ENCODE measurements around the gene ERVFRD-1. TPM values are rescaled to one million over a fixed set of nuclear protein-coding genes. Genes with fewer than 3 reads are reported as not detected.

The ERVFRD-1 gene
- total and polyA plus RNA-seq, 2 of the 13 experiments (the other 11 are each of a cell fraction or from before 2014, with no cell fraction given), result not detected

DNA sequence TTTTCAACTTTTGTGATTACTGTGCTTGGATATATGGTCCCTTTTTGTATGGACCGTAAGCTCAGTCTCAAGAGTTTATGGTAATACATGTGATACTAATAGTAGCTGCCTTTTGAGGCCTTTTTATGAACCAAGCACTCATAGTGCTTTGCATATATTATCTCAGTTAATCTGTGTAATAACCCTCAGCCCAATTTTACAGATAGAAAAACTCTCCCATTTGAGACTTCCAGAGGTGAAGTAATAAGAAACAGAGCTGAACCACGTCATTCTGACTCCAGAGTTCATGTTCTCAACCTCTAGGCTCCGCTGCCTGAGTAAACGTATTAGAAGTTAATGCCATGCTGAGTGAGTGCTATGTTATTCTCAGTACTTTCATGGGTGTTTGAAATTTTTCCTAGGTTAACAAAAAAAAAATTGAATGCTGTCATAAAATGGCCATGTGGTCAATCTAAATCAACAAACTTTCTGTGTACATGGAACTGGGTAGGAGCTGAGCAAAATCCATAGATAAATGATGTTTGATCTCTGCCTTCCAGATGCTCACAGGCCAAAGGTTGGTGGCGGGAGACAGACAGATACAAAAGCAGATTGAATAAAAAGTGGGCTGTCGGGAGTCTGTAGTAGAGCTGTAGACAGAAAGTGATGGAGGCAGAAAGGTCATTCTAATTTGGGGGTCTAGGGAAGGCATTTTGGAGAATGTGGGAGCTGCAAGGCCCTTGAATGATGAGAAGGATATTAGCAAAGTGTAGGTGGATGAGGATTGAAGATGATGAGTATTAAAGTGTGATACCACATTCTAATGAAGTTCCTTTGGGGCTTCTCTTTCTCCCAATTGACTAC lies 44.8 kb downstream of the ERVFRD-1 start (continued):
- TF ChIP-seq, protein P1, sequence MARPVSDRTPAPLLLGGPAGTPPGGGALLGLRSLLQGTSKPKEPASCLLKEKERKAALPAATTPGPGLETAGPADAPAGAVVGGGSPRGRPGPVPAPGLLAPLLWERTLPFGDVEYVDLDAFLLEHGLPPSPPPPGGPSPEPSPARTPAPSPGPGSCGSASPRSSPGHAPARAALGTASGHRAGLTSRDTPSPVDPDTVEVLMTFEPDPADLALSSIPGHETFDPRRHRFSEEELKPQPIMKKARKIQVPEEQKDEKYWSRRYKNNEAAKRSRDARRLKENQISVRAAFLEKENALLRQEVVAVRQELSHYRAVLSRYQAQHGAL (CRISPR knock-in tag; IDR thresholded peaks at IDR 0.05; ENCODE audit: not compliant biosample characterization), result no peak
- TF ChIP-seq, protein P2, sequence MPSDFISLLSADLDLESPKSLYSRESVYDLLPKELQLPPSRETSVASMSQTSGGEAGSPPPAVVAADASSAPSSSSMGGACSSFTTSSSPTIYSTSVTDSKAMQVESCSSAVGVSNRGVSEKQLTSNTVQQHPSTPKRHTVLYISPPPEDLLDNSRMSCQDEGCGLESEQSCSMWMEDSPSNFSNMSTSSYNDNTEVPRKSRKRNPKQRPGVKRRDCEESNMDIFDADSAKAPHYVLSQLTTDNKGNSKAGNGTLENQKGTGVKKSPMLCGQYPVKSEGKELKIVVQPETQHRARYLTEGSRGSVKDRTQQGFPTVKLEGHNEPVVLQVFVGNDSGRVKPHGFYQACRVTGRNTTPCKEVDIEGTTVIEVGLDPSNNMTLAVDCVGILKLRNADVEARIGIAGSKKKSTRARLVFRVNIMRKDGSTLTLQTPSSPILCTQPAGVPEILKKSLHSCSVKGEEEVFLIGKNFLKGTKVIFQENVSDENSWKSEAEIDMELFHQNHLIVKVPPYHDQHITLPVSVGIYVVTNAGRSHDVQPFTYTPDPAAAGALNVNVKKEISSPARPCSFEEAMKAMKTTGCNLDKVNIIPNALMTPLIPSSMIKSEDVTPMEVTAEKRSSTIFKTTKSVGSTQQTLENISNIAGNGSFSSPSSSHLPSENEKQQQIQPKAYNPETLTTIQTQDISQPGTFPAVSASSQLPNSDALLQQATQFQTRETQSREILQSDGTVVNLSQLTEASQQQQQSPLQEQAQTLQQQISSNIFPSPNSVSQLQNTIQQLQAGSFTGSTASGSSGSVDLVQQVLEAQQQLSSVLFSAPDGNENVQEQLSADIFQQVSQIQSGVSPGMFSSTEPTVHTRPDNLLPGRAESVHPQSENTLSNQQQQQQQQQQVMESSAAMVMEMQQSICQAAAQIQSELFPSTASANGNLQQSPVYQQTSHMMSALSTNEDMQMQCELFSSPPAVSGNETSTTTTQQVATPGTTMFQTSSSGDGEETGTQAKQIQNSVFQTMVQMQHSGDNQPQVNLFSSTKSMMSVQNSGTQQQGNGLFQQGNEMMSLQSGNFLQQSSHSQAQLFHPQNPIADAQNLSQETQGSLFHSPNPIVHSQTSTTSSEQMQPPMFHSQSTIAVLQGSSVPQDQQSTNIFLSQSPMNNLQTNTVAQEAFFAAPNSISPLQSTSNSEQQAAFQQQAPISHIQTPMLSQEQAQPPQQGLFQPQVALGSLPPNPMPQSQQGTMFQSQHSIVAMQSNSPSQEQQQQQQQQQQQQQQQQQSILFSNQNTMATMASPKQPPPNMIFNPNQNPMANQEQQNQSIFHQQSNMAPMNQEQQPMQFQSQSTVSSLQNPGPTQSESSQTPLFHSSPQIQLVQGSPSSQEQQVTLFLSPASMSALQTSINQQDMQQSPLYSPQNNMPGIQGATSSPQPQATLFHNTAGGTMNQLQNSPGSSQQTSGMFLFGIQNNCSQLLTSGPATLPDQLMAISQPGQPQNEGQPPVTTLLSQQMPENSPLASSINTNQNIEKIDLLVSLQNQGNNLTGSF (CRISPR knock-in tag; IDR thresholded peaks at IDR 0.05), result no peak
- TF ChIP-seq YEATS4 (CRISPR knock-in tag; IDR thresholded peaks at IDR 0.05; ENCODE audit: borderline replicate concordance) (no peak; the same call in 1 of the 2 replicates), PITX1 (CRISPR knock-in tag; IDR thresholded peaks at IDR 0.05) (peak; percentile 57; the same call in 1 of the 2 replicates), NR3C1 (CRISPR knock-in tag; IDR thresholded peaks at IDR 0.05) (no peak), GFI1 (CRISPR knock-in tag; IDR thresholded peaks at IDR 0.05; ENCODE audit: borderline replicate concordance) (peak; percentile 61; the same call in 1 of the 2 replicates), NCOR1 (IDR thresholded peaks at IDR 0.05; ENCODE audit: borderline replicate concordance, low read length) (peak; percentile 96; the same call in 1 of the 2 replicates), KLF11 (CRISPR knock-in tag; IDR thresholded peaks at IDR 0.05) (no peak), ZFP90 (CRISPR knock-in tag; IDR thresholded peaks at IDR 0.05; ENCODE audit: borderline replicate concordance) (no peak), KMT2B (CRISPR knock-in tag; IDR thresholded peaks at IDR 0.05) (no peak), GTF2F1 (IDR thresholded peaks at IDR 0.05; ENCODE audit: low read length) (no peak), KDM1A (CRISPR knock-in tag; IDR thresholded peaks at IDR 0.05) (no peak), ZNF768 (CRISPR knock-in tag; IDR thresholded peaks at IDR 0.05) (no peak), ZNF550 (CRISPR knock-in tag; IDR thresholded peaks at IDR 0.05; ENCODE audit: borderline replicate concordance) (no peak), ZNF484 (CRISPR knock-in tag; IDR thresholded peaks at IDR 0.05; ENCODE audit: borderline replicate concordance, low read depth) (no peak)
- TF ChIP-seq, protein P3, sequence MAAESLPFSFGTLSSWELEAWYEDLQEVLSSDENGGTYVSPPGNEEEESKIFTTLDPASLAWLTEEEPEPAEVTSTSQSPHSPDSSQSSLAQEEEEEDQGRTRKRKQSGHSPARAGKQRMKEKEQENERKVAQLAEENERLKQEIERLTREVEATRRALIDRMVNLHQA (CRISPR knock-in tag; IDR thresholded peaks at IDR 0.05), result no peak
- TF ChIP-seq, protein P4, sequence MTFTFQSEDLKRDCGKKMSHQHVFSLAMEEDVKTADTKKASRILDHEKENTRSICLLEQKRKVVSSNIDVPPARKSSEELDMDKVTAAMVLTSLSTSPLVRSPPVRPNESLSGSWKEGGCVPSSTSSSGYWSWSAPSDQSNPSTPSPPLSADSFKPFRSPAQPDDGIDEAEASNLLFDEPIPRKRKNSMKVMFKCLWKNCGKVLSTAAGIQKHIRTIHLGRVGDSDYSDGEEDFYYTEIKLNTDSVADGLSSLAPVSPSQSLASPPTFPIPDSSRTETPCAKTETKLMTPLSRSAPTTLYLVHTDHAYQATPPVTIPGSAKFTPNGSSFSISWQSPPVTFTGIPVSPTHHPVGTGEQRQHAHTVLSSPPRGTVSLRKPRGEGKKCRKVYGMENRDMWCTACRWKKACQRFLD (CRISPR knock-in tag; IDR thresholded peaks at IDR 0.05; ENCODE audit: borderline replicate concordance), result no peak
- TF ChIP-seq, protein P5, sequence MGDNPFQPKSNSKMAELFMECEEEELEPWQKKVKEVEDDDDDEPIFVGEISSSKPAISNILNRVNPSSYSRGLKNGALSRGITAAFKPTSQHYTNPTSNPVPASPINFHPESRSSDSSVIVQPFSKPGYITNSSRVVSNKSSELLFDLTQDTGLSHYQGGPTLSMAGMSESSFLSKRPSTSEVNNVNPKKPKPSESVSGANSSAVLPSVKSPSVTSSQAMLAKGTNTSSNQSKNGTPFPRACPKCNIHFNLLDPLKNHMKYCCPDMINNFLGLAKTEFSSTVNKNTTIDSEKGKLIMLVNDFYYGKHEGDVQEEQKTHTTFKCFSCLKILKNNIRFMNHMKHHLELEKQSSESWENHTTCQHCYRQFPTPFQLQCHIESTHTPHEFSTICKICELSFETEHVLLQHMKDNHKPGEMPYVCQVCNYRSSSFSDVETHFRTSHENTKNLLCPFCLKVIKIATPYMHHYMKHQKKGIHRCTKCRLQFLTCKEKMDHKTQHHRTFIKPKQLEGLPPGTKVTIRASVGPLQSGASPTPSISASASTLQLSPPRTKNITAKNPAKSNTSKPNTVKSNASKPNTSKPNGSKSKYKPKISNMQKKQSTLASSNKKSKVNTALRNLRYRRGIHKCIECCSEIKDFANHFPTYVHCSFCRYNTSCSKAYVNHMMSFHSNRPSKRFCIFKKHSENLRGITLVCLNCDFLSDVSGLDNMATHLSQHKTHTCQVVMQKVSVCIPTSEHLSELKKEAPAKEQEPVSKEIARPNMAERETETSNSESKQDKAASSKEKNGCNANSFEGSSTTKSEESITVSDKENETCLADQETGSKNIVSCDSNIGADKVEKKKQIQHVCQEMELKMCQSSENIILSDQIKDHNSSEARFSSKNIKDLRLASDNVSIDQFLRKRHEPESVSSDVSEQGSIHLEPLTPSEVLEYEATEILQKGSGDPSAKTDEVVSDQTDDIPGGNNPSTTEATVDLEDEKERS (CRISPR knock-in tag; IDR thresholded peaks at IDR 0.05), result 0 out of 2 replicates have a peak, but pooled peaks have one; percentile 15

Data from HepG2 (cell line).